Smooth muscle cell (in vitro differentiated cells): ENCODE data around the gene CAB39L. TPM values are rescaled to one million over a fixed set of nuclear protein-coding genes. Genes with fewer than 3 reads are reported as not detected.

Experiments
- DNase-seq: peaks from one replicate; lab custom pipeline; 2025; ENCODE audit not compliant: unreplicated experiment; lab: John Stamatoyannopoulos, UW
- H2AFZ ChIP-seq: fragments of 200-600 bp; sonication (generic); 2 replicates; pipeline ENCODE4 v1.6.0; 2016; ENCODE audit warnings: antibody characterized with exemption, low read depth, mild to moderate bottlenecking
- H3F3A ChIP-seq: fragments of 200-600 bp; sonication (generic); 2 replicates; pipeline ENCODE4 v1.6.0; 2017; ENCODE audit warnings: antibody characterized with exemption, low read depth
- H3K27ac ChIP-seq: fragments of 200-600 bp; sonication (generic); 2 replicates; pipeline ENCODE4 v1.5.1; 2016; ENCODE audit warnings: low read depth, mild to moderate bottlenecking
- H3K27me3 ChIP-seq: fragments of 200-600 bp; sonication (generic); 2 replicates; pipeline ENCODE4 v1.6.1; 2016; ENCODE audit warnings: low read depth, mild to moderate bottlenecking
- H3K36me3 ChIP-seq: fragments of 200-600 bp; sonication (generic); 2 replicates; pipeline ENCODE4 v1.5.1; 2016; ENCODE audit warnings: low read depth
- H3K4me1 ChIP-seq: fragments of 200-600 bp; sonication (generic); 2 replicates; pipeline ENCODE4 v1.5.1; 2016; ENCODE audit warnings: low read depth
- H3K4me2 ChIP-seq: fragments of 200-600 bp; sonication (generic); 2 replicates; pipeline ENCODE4 v1.6.0; 2016; ENCODE audit warnings: mild to moderate bottlenecking
- H3K4me3 ChIP-seq: fragments of 200-600 bp; sonication (generic); 2 replicates; pipeline ENCODE4 v1.5.1; 2016; ENCODE audit warnings: mild to moderate bottlenecking
- H3K79me2 ChIP-seq: fragments of 200-600 bp; sonication (generic); 2 replicates; pipeline ENCODE4 v1.6.0; 2016; ENCODE audit warnings: low read depth, mild to moderate bottlenecking
- H3K9ac ChIP-seq: fragments of 200-600 bp; sonication (generic); 2 replicates; pipeline ENCODE4 v1.6.0; 2016; ENCODE audit warnings: low read depth
- H3K9me3 ChIP-seq: fragments of 200-600 bp; sonication (generic); replicated peaks from 2 replicates; pipeline ENCODE4 v1.5.1; 2016; ENCODE audit warnings: low read depth
- H4K20me1 ChIP-seq: fragments of 200-600 bp; sonication (generic); 2 replicates; pipeline ENCODE4 v1.6.0; 2016; ENCODE audit warnings: low read depth
- WGBS: methylation state at CpG from one replicate; pipeline ENCODE4 v1.1.7; 2016; ENCODE audit warnings: low lambda C conversion rate; 5-methylcytosine and 5-hydroxymethylcytosine counted together
- polyA plus RNA-seq: library from polyadenylated mRNA; unstranded; fragments of >200 nt; fragmentation: Nextera tagmentation; extraction: Ambion mirVana; gene quantifications from 2 replicates; pipeline ENCODE4 v1.2.1, GENCODE V29; 2016
- total RNA-seq: library from RNA; depleted of rRNA; stranded (reverse); fragments of >200 nt; gene quantifications from 2 replicates; pipeline ENCODE4 v1.2.3, GENCODE V29; 2014
- TF ChIP-seq, protein P1 (sequence below): fragments of 200-600 bp; sonication (generic); IDR thresholded peaks from 2 replicates; pipeline ENCODE4 v1.5.1; 2017; ENCODE audit warnings: borderline replicate concordance, mild to moderate bottlenecking, antibody characterized with exemption; ENCODE audit not compliant: insufficient read depth, poor library complexity, severe bottlenecking

Gene CAB39L
- total and polyA plus RNA-seq, 2 experiments from 2014 or later, result 13.2 to 13.8 TPM

DNA sequence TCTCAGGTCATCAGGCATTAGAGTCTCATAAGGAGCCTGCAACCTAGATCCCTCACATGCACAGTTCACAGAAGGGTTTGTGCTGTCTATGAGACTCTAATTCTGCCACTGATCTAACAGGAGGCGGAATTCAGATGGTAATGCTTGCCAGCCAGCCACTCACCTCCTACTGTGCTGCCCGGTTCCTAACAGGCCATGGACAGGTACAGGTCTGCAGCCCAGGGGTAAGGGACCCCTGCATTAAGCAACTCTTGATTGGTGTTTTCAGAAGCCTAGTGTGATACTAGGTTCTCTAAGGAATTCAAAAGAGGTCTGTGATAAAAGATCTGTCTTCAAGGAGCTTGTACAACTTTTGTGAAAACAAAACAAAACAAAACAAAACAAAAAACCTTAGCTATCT is 31.1 kb downstream of the CAB39L start:
- TF ChIP-seq, protein P1, sequence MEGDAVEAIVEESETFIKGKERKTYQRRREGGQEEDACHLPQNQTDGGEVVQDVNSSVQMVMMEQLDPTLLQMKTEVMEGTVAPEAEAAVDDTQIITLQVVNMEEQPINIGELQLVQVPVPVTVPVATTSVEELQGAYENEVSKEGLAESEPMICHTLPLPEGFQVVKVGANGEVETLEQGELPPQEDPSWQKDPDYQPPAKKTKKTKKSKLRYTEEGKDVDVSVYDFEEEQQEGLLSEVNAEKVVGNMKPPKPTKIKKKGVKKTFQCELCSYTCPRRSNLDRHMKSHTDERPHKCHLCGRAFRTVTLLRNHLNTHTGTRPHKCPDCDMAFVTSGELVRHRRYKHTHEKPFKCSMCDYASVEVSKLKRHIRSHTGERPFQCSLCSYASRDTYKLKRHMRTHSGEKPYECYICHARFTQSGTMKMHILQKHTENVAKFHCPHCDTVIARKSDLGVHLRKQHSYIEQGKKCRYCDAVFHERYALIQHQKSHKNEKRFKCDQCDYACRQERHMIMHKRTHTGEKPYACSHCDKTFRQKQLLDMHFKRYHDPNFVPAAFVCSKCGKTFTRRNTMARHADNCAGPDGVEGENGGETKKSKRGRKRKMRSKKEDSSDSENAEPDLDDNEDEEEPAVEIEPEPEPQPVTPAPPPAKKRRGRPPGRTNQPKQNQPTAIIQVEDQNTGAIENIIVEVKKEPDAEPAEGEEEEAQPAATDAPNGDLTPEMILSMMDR, result no peak
- H3K27me3 ChIP-seq, result no peaks in the 10 kb centered on the region

DNA sequence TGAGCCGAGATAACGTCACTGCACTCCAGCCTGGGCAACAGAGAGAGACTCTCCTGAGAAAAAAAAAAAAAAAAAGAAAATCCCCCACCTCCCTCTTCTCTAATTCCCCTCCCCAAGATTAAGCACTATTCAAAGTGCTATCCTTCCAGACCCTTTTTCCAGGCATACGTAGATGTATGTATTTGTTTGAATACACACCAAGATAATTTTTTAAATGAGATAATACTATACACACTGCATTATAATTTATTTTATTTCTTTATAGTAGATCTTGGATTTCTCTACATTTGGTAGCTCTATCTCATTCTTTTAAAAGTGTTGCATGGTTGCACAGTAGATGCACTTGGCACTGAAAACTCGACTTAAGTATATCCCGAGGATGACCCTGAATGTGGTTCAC is 32.5 kb downstream of the CAB39L start:
- WGBS, result 87% methylated on average over 5 of the region's 5 CpGs
- no peak overlapping the region for H3K4me2 ChIP-seq
- no peaks in the 10 kb centered on the region for H3F3A ChIP-seq
- H3K9ac ChIP-seq, result no peak overlapping the region
- TF ChIP-seq, protein P1, result no peak
- H3K9me3 ChIP-seq, result no peaks in the 10 kb centered on the region
- no peaks in the 10 kb centered on the region for H3K36me3 ChIP-seq
- no peaks in the 10 kb centered on the region for H3K79me2 ChIP-seq
- no peaks in the 10 kb centered on the region for H4K20me1 ChIP-seq
- no peak for DNase-seq
- no peak overlapping the region for H3K27ac ChIP-seq
- H3K4me1 ChIP-seq, result no peaks in the 10 kb centered on the region
- H3K27me3 ChIP-seq, result no peaks in the 10 kb centered on the region
- no peak overlapping the region for H3K4me3 ChIP-seq
- H2AFZ ChIP-seq, result no peak overlapping the region

More for the DNA sequence above, 31.1 kb downstream of the CAB39L start:
- no peaks in the 10 kb centered on the region for H3K79me2 ChIP-seq
- no peaks in the 10 kb centered on the region for H3K9me3 ChIP-seq
- no peak overlapping the region for H2AFZ ChIP-seq
- no peak overlapping the region for H3K9ac ChIP-seq
- 87% methylated on average over 2 of the region's 2 CpGs for WGBS
- no peak overlapping the region for H3K27ac ChIP-seq
- H3K4me2 ChIP-seq, result no peak overlapping the region
- no peak overlapping the region for H3K4me3 ChIP-seq
- no peak for DNase-seq
- no peaks in the 10 kb centered on the region for H4K20me1 ChIP-seq
- H3F3A ChIP-seq, result no peaks in the 10 kb centered on the region
- no peaks in the 10 kb centered on the region for H3K36me3 ChIP-seq
- H3K4me1 ChIP-seq, result no peaks in the 10 kb centered on the region

DNA sequence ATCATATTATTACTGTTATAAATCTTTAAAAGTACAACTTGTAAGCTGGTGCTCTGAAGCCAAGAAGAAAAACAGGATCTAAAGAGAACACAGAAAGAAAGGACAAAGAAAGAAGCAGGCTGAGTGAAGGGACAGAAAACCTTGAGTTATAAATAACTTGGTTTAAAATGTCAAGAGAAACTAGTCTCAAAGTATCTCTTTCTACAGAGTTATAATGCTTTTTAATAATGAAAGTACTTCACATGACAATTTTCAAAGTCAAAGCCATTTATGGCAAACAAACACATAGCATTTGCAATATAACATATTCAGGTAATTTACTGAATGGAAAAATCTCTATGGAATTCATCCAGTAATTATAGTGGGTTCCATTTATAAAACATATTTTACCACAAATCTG is 33.4 kb downstream of the CAB39L start:
- no peaks in the 10 kb centered on the region for H3K4me1 ChIP-seq
- no peaks in the 10 kb centered on the region for H3K36me3 ChIP-seq
- H2AFZ ChIP-seq, result no peak overlapping the region
- H3K4me2 ChIP-seq, result no peak overlapping the region
- H4K20me1 ChIP-seq, result no peaks in the 10 kb centered on the region
- H3K27me3 ChIP-seq, result no peaks in the 10 kb centered on the region
- H3K9me3 ChIP-seq, result no peaks in the 10 kb centered on the region
- H3F3A ChIP-seq, result no peaks in the 10 kb centered on the region
- H3K79me2 ChIP-seq, result no peaks in the 10 kb centered on the region
- H3K4me3 ChIP-seq, result no peak overlapping the region
- no peak overlapping the region for H3K27ac ChIP-seq
- TF ChIP-seq, protein P1, result no peak
- DNase-seq, result no peak
- H3K9ac ChIP-seq, result no peak overlapping the region

DNA sequence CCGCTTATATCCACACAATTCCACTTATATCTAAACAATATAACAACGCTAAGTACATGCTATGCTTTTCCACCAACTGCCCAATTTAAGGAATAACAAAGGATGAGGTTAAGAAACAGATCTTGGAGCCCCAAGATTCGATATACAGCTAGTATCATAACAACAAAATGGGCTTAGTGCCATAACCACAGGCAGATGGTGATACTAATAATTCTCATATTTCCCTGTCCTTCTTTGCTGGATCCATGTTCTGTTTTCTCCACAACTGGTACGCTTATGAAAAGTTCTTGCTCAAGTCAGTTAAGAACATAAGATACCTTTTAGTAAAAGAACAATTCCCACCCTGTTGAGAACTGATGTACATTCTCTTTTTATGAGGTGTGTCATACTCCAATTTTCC is 33.9 kb downstream of the CAB39L start:
- Histone ChIP-seq H3K27ac (no peak overlapping the region), H3K36me3 (no peaks in the 10 kb centered on the region), H3K79me2 (no peaks in the 10 kb centered on the region), H3K27me3 (no peaks in the 10 kb centered on the region), H3F3A (no peaks in the 10 kb centered on the region), H3K4me3 (no peak overlapping the region), H3K4me1 (no peaks in the 10 kb centered on the region), H2AFZ (no peak overlapping the region), H4K20me1 (no peaks in the 10 kb centered on the region), H3K9ac (no peak overlapping the region), H3K4me2 (no peak overlapping the region), H3K9me3 (peaks cover under 1% of the 10 kb centered on the region)
- TF ChIP-seq, protein P1, result no peak
- WGBS, result 96% methylated on average over 4 of the region's 4 CpGs
- no peak for DNase-seq
